Endothelial cell of umbilical vein (primary cell): ENCODE results near the gene NAPA. TPM values are rescaled to one million over a fixed set of nuclear protein-coding genes. Genes with fewer than 3 reads are reported as not detected.

Experiments
- BruUV-seq: library from RNA; stranded (reverse); fragments of 400-500 nt; replicated peaks from 2 replicates; lab custom pipeline; 2021; lab: Mats Ljungman, UMichigan
- CTCF ChIA-PET: fragments of 300-600, 350-600 bp; sonication (Branson Sonifier 250); formaldehyde crosslinking; loops from one replicate; lab custom pipeline; 2021; ENCODE audit warnings: antibody characterized with exemption, inconsistent platforms; lab: Charles Lee
- POLR2A ChIA-PET: fragments of 300-600, 350-600 bp; sonication (Branson Sonifier 250); formaldehyde crosslinking; loops from one replicate; lab custom pipeline; 2021; ENCODE audit warnings: antibody characterized with exemption, inconsistent platforms; lab: Charles Lee
- DNase-seq: peaks from one replicate; pipeline ENCODE4 v3.0.0-alpha.2; 2011; ENCODE audit warnings: low read depth, low spot score
- FAIRE-seq: peaks from 2 replicates; lab custom pipeline; 2011; peaks lifted over from hg19 to GRCh38; lab: Jason Lieb, UNC
- H2AFZ ChIP-seq: 2 replicates; pipeline ENCODE4 v1.6.0; 2012; ENCODE audit warnings: low read depth, low read length, control low read depth, inconsistent platforms
- H3K27ac ChIP-seq: 2 replicates; pipeline ENCODE4 v1.5.1; 2011; ENCODE audit warnings: low read depth, mild to moderate bottlenecking, control low read depth, low read length, moderate library complexity; ENCODE audit not compliant: insufficient read depth
- H3K27me3 ChIP-seq, 2 experiments: 2 replicates each; pipeline versions ENCODE4 v1.6.0 to v1.6.1; 2011; ENCODE audit warnings: low read length in 2 of 2, mixed read lengths in 1 of 2; ENCODE audit not compliant: control insufficient read depth in 2 of 2, insufficient read depth in 2 of 2
- H3K36me3 ChIP-seq, 2 experiments: 2 replicates in 1 of 2; 3 replicates in 1 of 2; pipeline ENCODE4 v1.5.1; 2011; ENCODE audit warnings: low read length in 2 of 2, mild to moderate bottlenecking in 1 of 2, moderate library complexity in 1 of 2; ENCODE audit not compliant: control insufficient read depth in 2 of 2, insufficient read depth in 2 of 2; ENCODE audit errors: extremely low read depth in 1 of 2
- H3K4me1 ChIP-seq: 3 replicates; pipeline ENCODE4 v1.5.1; 2011; ENCODE audit warnings: mild to moderate bottlenecking, low read length; ENCODE audit not compliant: control insufficient read depth, insufficient read depth; ENCODE audit errors: extremely low read depth
- H3K4me2 ChIP-seq: 2 replicates; pipeline ENCODE4 v1.6.1; 2011; ENCODE audit warnings: low read length, control low read depth, mixed read lengths; ENCODE audit not compliant: insufficient read depth
- H3K4me3 ChIP-seq, 3 experiments: fragments of 200-600 bp in 1 of 3; sonication (generic), shearing (Covaris generic) in 1 of 3; replicated peaks in 1 of 3; 2 replicates each; pipeline ENCODE4 v1.5.1; 2011 to 2016; ENCODE audit warnings: control low read depth in 3 of 3, low read length in 3 of 3, mild to moderate bottlenecking in 2 of 3, inconsistent platforms in 1 of 3, low read depth in 1 of 3, moderate library complexity in 1 of 3; ENCODE audit not compliant: insufficient read depth in 1 of 3
- H3K79me2 ChIP-seq: 2 replicates; pipeline ENCODE4 v1.6.0; 2012; ENCODE audit warnings: low read length, inconsistent platforms; ENCODE audit not compliant: control insufficient read depth, insufficient read depth
- H3K9ac ChIP-seq: replicated peaks from 2 replicates; pipeline ENCODE3; 2011; ENCODE audit warnings: low read length, control low read depth; ENCODE audit not compliant: insufficient read depth; ENCODE audit errors: extremely low read depth
- H3K9me1 ChIP-seq: replicated peaks from 3 replicates; pipeline ENCODE4 v1.6.0; 2011; ENCODE audit warnings: mild to moderate bottlenecking, low read length; ENCODE audit not compliant: control insufficient read depth, insufficient read depth; ENCODE audit errors: extremely low read depth
- H3K9me3 ChIP-seq: replicated peaks from 2 replicates; pipeline ENCODE4 v1.5.1; 2012; ENCODE audit warnings: low read length, inconsistent platforms; ENCODE audit not compliant: control insufficient read depth, insufficient read depth
- H4K20me1 ChIP-seq: replicated peaks from 2 replicates; pipeline ENCODE3; 2011; ENCODE audit warnings: mild to moderate bottlenecking, low read length; ENCODE audit not compliant: control insufficient read depth, insufficient read depth; ENCODE audit errors: extremely low read depth
- CTCF ChIP-seq, 2 donors: IDR thresholded peaks; 1 replicate in 1 of 2; 2 replicates in 1 of 2; pipeline ENCODE4 v1.5.1; 2011; ENCODE audit warnings: low read length in 2 of 2, mild to moderate bottlenecking in 2 of 2, moderate library complexity in 2 of 2, control low read depth in 1 of 2, inconsistent platforms in 1 of 2, low read depth in 1 of 2; ENCODE audit not compliant: insufficient read depth in 1 of 2; ENCODE audit errors: extremely low read depth in 1 of 2
- EZH2 ChIP-seq: IDR thresholded peaks from 2 replicates; pipeline ENCODE4 v1.6.1; 2012; ENCODE audit warnings: borderline replicate concordance, low read depth, mild to moderate bottlenecking, moderate library complexity, low read length, inconsistent platforms; ENCODE audit not compliant: severe bottlenecking
- FOS ChIP-seq: IDR thresholded peaks from 2 replicates; pipeline ENCODE4 v1.6.1; 2011; ENCODE audit warnings: mild to moderate bottlenecking, low read length, moderate library complexity, borderline replicate concordance; ENCODE audit not compliant: insufficient read depth
- GATA2 ChIP-seq: IDR thresholded peaks from 2 replicates; pipeline ENCODE4 v1.7.0; 2011; ENCODE audit warnings: low read depth, mild to moderate bottlenecking, moderate library complexity, mixed read lengths, low read length; ENCODE audit not compliant: insufficient read length, insufficient read depth
- JUN ChIP-seq: IDR thresholded peaks from 2 replicates; pipeline ENCODE4 v1.6.1; 2011; ENCODE audit warnings: borderline replicate concordance, low read depth; ENCODE audit not compliant: insufficient read length, insufficient read depth
- MYC ChIP-seq: IDR thresholded peaks from one replicate; pipeline ENCODE4 v1.6.1; 2011; ENCODE audit warnings: mild to moderate bottlenecking, low read depth, low read length
- POLR2A ChIP-seq: IDR thresholded peaks from 2 replicates; pipeline ENCODE4 v1.6.1; 2012; ENCODE audit warnings: low read depth, mild to moderate bottlenecking, control low read depth, low read length
- POLR2AphosphoS5 ChIP-seq: IDR thresholded peaks from 2 replicates; pipeline ENCODE4 v1.6.1; 2012; ENCODE audit warnings: low read depth, mild to moderate bottlenecking, control low read depth, low read length, moderate library complexity; ENCODE audit not compliant: insufficient read depth
- dilution Hi-C: fragments of 300-500 bp; cut with MboI; formaldehyde crosslinking; loops from one replicate; pipeline ENCODE4 v1.15.0; 2019; ENCODE audit warnings: low sequenced_read_pairs; ENCODE audit not compliant: extremely low pct_ligation_motif_present
- intact Hi-C: fragments of 100-400 bp; cut with micrococcal nuclease; formaldehyde crosslinking; loops from one replicate; pipeline ENCODE4 v1.10.0; 2022
- polyA plus RNA-seq, 4 experiments: library from polyadenylated mRNA; depleted of rRNA in 3 of 4; stranded (reverse) in 3 of 4; unstranded in 1 of 4; fragments of >200 nt; gene quantifications; 2 replicates each; pipeline versions ENCODE4 v1.2.1 to v1.2.3, GENCODE V29; 2011 to 2012; ENCODE audit warnings: missing spikeins in 1 of 4
- total RNA-seq: library from RNA; stranded (reverse); gene quantifications from 2 replicates; pipeline ENCODE4 v1.2.3, GENCODE V29; 2021

Gene NAPA
- total and polyA plus RNA-seq, 2 donors (not counting 3 experiments of a cell fraction or from before 2014, with no cell fraction given), result 107 to 154 TPM

- no peaks in the 10 kb centered on the region for H3K79me2 ChIP-seq
- H4K20me1 ChIP-seq, result no peaks in the 10 kb centered on the region
- H3K27ac ChIP-seq, result no peak overlapping the region
- DNase-seq (no peak), FAIRE-seq (no peak)
- no peaks in the 10 kb centered on the region for H3K9me3 ChIP-seq
- H2AFZ ChIP-seq, result no peak overlapping the region
- no peak overlapping the region for H3K4me3 ChIP-seq
- intact Hi-C loops (no loop called here), dilution Hi-C loops (no loop called here)
- H3K4me2 ChIP-seq, result no peak overlapping the region
- BruUV-seq, result no TSS peak
- H3K9ac ChIP-seq, result no peak overlapping the region
- H3K9me1 ChIP-seq, result no peaks in the 10 kb centered on the region
- POLR2A ChIA-PET, result no interaction called here
- peaks cover 20 to 24% of the 10 kb centered on the region in 2 experiments for H3K27me3 ChIP-seq
- CTCF ChIA-PET, result interaction anchor here (1.3 kb wide), 1 partner anchor 13 kb away, joined by 5 read pairs; no protein-coding TSS in a partner anchor
- TF ChIP-seq POLR2A (no peak), MYC (no peak), CTCF (IDR thresholded peaks at IDR 0.05; ENCODE audit: extremely low read depth in 1 of 2, insufficient read depth in 1 of 2, low read depth in 1 of 2, low read length in 2 of 2) (no peak), JUN (no peak), FOS (no peak), GATA2 (no peak)
- H3K36me3 ChIP-seq, result no peaks in the 10 kb centered on the region
- H3K4me1 ChIP-seq, result no peaks in the 10 kb centered on the region
Measured at GRCh38 chr19:47450478-47450877, 64.4 kb downstream of the NAPA start.

- no peaks in the 10 kb centered on the region for H3K9me3 ChIP-seq
- TF ChIP-seq MYC (no peak), POLR2A (no peak), FOS (no peak), GATA2 (no peak), EZH2 (no peak), JUN (no peak), POLR2AphosphoS5 (no peak), CTCF (IDR thresholded peaks at IDR 0.05; ENCODE audit: extremely low read depth in 1 of 2, insufficient read depth in 1 of 2, low read depth in 1 of 2, low read length in 2 of 2) (no peak)
- dilution Hi-C loops, result no loop called here
- no peak overlapping the region for H3K27ac ChIP-seq
- H3K9me1 ChIP-seq, result no peaks in the 10 kb centered on the region
- BruUV-seq, result no TSS peak
- no peaks in the 10 kb centered on the region for H3K36me3 ChIP-seq
- no peaks in the 10 kb centered on the region for H3K79me2 ChIP-seq
- H3K9ac ChIP-seq, result no peak overlapping the region
- no peak for FAIRE-seq
- H4K20me1 ChIP-seq, result no peaks in the 10 kb centered on the region
- H2AFZ ChIP-seq, result no peak overlapping the region
- no peak overlapping the region for H3K4me3 ChIP-seq
- ChIA-PET POLR2A (no interaction called here), CTCF (interaction anchor here (1.0 kb wide), 1 partner anchor 11 kb away, joined by 3 read pairs; no protein-coding TSS in a partner anchor)
- intact Hi-C loops, result no loop called here
- H3K4me2 ChIP-seq, result no peak overlapping the region
- no peaks in the 10 kb centered on the region for H3K4me1 ChIP-seq
- DNase-seq, result no peak
- peaks cover 27 to 33% of the 10 kb centered on the region in 2 experiments for H3K27me3 ChIP-seq
Measured at GRCh38 chr19:47448360-47448727, 66.5 kb downstream of the NAPA start.
